Endodermal cell (in vitro differentiated cells): Measurements from ENCODE around the gene TPGS1. TPM values are rescaled to one million over a fixed set of nuclear protein-coding genes. Genes with fewer than 3 reads are reported as not detected.

Source experiments
- DNase-seq: peaks from one replicate; pipeline ENCODE4 v3.0.0-alpha.2; 2017
- H3K27ac ChIP-seq: 2 replicates; pipeline ENCODE4 v1.5.1; 2013; ENCODE audit warnings: mild to moderate bottlenecking, low read depth, low read length, moderate library complexity
- H3K27me3 ChIP-seq: 2 replicates; pipeline ENCODE4 v1.6.1; 2013; ENCODE audit warnings: mild to moderate bottlenecking, low read length, moderate library complexity; ENCODE audit not compliant: insufficient read depth, control insufficient read depth, poor library complexity, severe bottlenecking
- H3K36me3 ChIP-seq: 2 replicates; pipeline ENCODE4 v1.7.0; 2013; ENCODE audit warnings: mild to moderate bottlenecking, low read length, moderate library complexity; ENCODE audit not compliant: control insufficient read depth, insufficient read depth
- H3K4me1 ChIP-seq: one replicate; pipeline ENCODE4 v1.7.0; 2013; ENCODE audit warnings: low read length; ENCODE audit not compliant: control insufficient read depth, insufficient read depth
- H3K4me3 ChIP-seq: 2 replicates; pipeline ENCODE4 v1.5.1; 2013; ENCODE audit warnings: mild to moderate bottlenecking, low read length, moderate library complexity
- H3K9ac ChIP-seq: 2 replicates; pipeline ENCODE4 v1.6.1; 2013; ENCODE audit warnings: mild to moderate bottlenecking, low read length, moderate library complexity; ENCODE audit not compliant: poor library complexity, severe bottlenecking; ENCODE audit errors: extremely low read depth
- H3K9me3 ChIP-seq: 2 replicates; pipeline ENCODE4 v1.6.1; 2013; ENCODE audit warnings: mild to moderate bottlenecking, low read length, moderate library complexity; ENCODE audit not compliant: control insufficient read depth
- H3K27ac Mint-ChIP-seq: 2 replicates; pipeline ENCODE4 v1.8.0; 2020; ENCODE audit warnings: mixed read lengths
- H3K27me3 Mint-ChIP-seq: 2 replicates; pipeline ENCODE4 v1.8.0; 2021; ENCODE audit warnings: mild to moderate bottlenecking, mixed read lengths; ENCODE audit not compliant: insufficient read depth
- H3K36me3 Mint-ChIP-seq: 2 replicates; pipeline ENCODE4 v1.8.0; 2020; ENCODE audit warnings: low read depth, mixed read lengths
- H3K4me1 Mint-ChIP-seq: 2 replicates; pipeline ENCODE4 v1.8.0; 2020; ENCODE audit warnings: mixed read lengths
- H3K4me3 Mint-ChIP-seq: 2 replicates; pipeline ENCODE4 v1.8.0; 2020; ENCODE audit warnings: mild to moderate bottlenecking, moderate library complexity, mixed read lengths
- H3K9me3 Mint-ChIP-seq: 2 replicates; pipeline ENCODE4 v1.8.0; 2020; ENCODE audit warnings: mild to moderate bottlenecking, mixed read lengths
- WGBS, 2 experiments: methylation state at CpG; one replicate each; pipeline versions ENCODE4 v1.1.5 to v1.1.7; 2013; ENCODE audit warnings: missing lambda C conversion rate in 2 of 2, mixed read lengths in 1 of 2; ENCODE audit not compliant: insufficient coverage in 1 of 2, insufficient read length in 1 of 2; 5-methylcytosine and 5-hydroxymethylcytosine counted together
- total RNA-seq, 2 donors: library from RNA; stranded (reverse); fragmentation: NEBNext Ultra II Directional in 1 of 2; extraction: Animal tissue kit (Norgen Biotek cat#: 25700) in 1 of 2; gene quantifications; 2 replicates in 1 of 2; 3 replicates in 1 of 2; pipeline ENCODE4 v1.2.1, GENCODE V29; 2021
- TF ChIP-seq, protein P1 (sequence below): fragments of 200-600 bp; sonication (generic); conservative IDR thresholded peaks from 2 replicates; pipeline ENCODE4 v1.5.0; 2021; ENCODE audit warnings: antibody characterized with exemption, mild to moderate bottlenecking

TPGS1 gene
- total RNA-seq, 2 donors from 2014 or later: 11.7 to 13.0 TPM

DNA sequence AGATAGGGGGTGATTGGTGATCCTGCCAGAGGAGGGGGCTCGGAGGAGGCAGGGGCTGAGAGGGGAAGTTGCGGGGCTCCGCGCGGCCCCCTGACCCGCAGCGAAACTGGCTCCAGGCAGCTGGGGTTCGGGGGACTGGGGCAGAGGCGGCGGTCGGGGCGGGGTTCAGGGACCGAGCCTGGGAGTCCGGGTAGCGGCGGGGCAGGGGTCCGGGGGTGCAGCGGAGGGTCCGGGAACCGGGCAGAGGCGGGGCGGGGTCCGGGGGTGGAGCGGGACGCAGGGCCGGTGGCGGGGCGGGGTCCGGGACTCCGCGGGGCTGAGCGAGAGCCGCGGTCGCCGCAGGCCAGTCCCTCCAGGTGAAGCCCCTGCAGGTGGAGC is 9.8 kb upstream of the TPGS1 start:
- Mint-ChIP-seq H3K27ac (no peak overlapping the region), H3K36me3 (no peaks in the 10 kb centered on the region), H3K27me3 (peaks cover 48% of the 10 kb centered on the region), H3K4me3 (no peak overlapping the region), H3K9me3 (peaks cover 3% of the 10 kb centered on the region), H3K4me1 (peaks cover under 1% of the 10 kb centered on the region)
- H3K9me3 ChIP-seq: no peaks in the 10 kb centered on the region
- no peak overlapping the region for H3K4me3 ChIP-seq
- 1% methylated on average over 36 of the region's 36 CpGs; no CpG with 5 or more reads in 1 of the 2 experiments for WGBS, 2 experiments
- H3K4me1 ChIP-seq: no peaks in the 10 kb centered on the region
- TF ChIP-seq, protein P1, sequence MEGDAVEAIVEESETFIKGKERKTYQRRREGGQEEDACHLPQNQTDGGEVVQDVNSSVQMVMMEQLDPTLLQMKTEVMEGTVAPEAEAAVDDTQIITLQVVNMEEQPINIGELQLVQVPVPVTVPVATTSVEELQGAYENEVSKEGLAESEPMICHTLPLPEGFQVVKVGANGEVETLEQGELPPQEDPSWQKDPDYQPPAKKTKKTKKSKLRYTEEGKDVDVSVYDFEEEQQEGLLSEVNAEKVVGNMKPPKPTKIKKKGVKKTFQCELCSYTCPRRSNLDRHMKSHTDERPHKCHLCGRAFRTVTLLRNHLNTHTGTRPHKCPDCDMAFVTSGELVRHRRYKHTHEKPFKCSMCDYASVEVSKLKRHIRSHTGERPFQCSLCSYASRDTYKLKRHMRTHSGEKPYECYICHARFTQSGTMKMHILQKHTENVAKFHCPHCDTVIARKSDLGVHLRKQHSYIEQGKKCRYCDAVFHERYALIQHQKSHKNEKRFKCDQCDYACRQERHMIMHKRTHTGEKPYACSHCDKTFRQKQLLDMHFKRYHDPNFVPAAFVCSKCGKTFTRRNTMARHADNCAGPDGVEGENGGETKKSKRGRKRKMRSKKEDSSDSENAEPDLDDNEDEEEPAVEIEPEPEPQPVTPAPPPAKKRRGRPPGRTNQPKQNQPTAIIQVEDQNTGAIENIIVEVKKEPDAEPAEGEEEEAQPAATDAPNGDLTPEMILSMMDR: no peak
- H3K27ac ChIP-seq: no peak overlapping the region
- no peaks in the 10 kb centered on the region for H3K36me3 ChIP-seq
- H3K27me3 ChIP-seq: peaks cover 24% of the 10 kb centered on the region
- no peak for DNase-seq
- H3K9ac ChIP-seq: no peak overlapping the region

DNA sequence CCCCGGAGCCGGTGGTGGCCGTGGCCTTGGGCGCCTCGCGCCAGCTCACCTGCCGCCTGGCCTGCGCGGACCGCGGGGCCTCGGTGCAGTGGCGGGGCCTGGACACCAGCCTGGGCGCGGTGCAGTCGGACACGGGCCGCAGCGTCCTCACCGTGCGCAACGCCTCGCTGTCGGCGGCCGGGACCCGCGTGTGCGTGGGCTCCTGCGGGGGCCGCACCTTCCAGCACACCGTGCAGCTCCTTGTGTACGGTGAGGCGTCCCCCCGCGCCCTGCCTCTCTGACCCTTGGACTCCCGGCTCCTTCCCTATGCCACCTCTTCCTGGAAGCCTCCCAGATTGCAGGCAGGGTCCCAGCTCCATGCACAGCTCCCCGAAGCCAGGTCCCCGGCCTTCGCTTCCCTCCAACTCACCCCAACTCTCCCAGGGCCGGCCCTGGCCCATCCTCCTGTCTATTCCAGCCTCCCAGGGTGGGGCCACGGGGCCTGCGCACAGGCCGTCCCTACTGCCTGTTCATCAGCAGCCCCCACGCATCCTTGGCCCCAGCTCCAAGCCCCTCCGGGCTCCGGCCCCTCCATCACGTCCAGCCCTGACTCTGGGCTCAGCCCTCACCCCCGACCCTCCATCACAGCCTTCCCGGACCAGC is 9.3 kb upstream of the TPGS1 start:
- no peaks in the 10 kb centered on the region for H3K9me3 ChIP-seq
- peak; percentile 74 for DNase-seq
- 21 to 22% methylated on average over 26 to 50 of the region's 50 CpGs for WGBS, 2 experiments
- H3K9me3 Mint-ChIP-seq: peaks cover 1% of the 10 kb centered on the region
- H3K4me3 Mint-ChIP-seq: peak overlapping the region; percentile 38
- H3K36me3 Mint-ChIP-seq: no peaks in the 10 kb centered on the region
- peaks cover 24% of the 10 kb centered on the region for H3K27me3 ChIP-seq
- H3K4me1 ChIP-seq: no peaks in the 10 kb centered on the region
- H3K36me3 ChIP-seq: no peaks in the 10 kb centered on the region
- peaks cover 50% of the 10 kb centered on the region for H3K27me3 Mint-ChIP-seq
- H3K27ac Mint-ChIP-seq: no peak overlapping the region
- TF ChIP-seq, protein P1: no peak
- H3K4me1 Mint-ChIP-seq: peaks cover 5% of the 10 kb centered on the region
- H3K9ac ChIP-seq: no peak overlapping the region
- H3K4me3 ChIP-seq: no peak overlapping the region
- H3K27ac ChIP-seq: no peak overlapping the region

DNA sequence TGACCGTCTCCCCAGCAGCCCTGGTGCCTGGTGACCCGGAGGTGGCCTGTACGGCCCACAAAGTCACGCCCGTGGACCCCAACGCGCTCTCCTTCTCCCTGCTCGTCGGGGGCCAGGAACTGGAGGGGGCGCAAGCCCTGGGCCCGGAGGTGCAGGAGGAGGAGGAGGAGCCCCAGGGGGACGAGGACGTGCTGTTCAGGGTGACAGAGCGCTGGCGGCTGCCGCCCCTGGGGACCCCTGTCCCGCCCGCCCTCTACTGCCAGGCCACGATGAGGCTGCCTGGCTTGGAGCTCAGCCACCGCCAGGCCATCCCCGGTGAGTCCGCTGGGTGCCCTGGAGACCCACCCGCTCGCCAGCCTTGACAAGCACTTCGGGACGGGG is 8.8 kb upstream of the TPGS1 start:
- H3K9me3 ChIP-seq: no peaks in the 10 kb centered on the region
- H3K36me3 Mint-ChIP-seq: no peaks in the 10 kb centered on the region
- no peaks in the 10 kb centered on the region for H3K4me1 ChIP-seq
- no peak for DNase-seq
- H3K9ac ChIP-seq: no peak overlapping the region
- TF ChIP-seq, protein P1: no peak
- H3K27me3 ChIP-seq: peaks cover 24% of the 10 kb centered on the region
- peaks cover 50% of the 10 kb centered on the region for H3K27me3 Mint-ChIP-seq
- no peaks in the 10 kb centered on the region for H3K9me3 Mint-ChIP-seq
- no peak overlapping the region for H3K27ac Mint-ChIP-seq
- 75 to 89% methylated on average over 3 to 26 of the region's 26 CpGs for WGBS, 2 experiments
- H3K4me1 Mint-ChIP-seq: peaks cover 5% of the 10 kb centered on the region
- H3K27ac ChIP-seq: no peak overlapping the region
- peak overlapping the region; percentile 38 for H3K4me3 Mint-ChIP-seq
- H3K4me3 ChIP-seq: no peak overlapping the region
- no peaks in the 10 kb centered on the region for H3K36me3 ChIP-seq
